Loucy (cell line): Measurements from ENCODE around the gene RAI1.

Experiments
- CTCF ChIP-seq: fragments of 200-600 bp; sonication (generic); conservative IDR thresholded peaks from 2 replicates; pipeline ENCODE4 v1.5.1; 2014; ENCODE audit warnings: mild to moderate bottlenecking, antibody characterized with exemption, low read length
- EZH2phosphoT487 ChIP-seq: fragments of 200-600 bp; IDR thresholded peaks from 2 replicates; pipeline ENCODE4 v1.6.1; 2018; ENCODE audit warnings: antibody characterized with exemption, mild to moderate bottlenecking, moderate library complexity, borderline replicate concordance

GRCh38 chr17:17741349-17742023, 60.2 kb downstream of the RAI1 start:
- TF ChIP-seq CTCF (no peak), EZH2phosphoT487 (no peak)
